Fibroblast of lung (primary cell): ENCODE data around the gene ANKRD53. TPM values are rescaled to one million over a fixed set of nuclear protein-coding genes. Genes with fewer than 3 reads are reported as not detected.
A peak's percentile ranks its signal among the peaks of the same experiment; 100 is the strongest.

Experiments used
- DNase-seq, 2 donors: peaks; one replicate each; pipeline versions ENCODE4 v3.0.0 to v3.0.0-alpha.2; 2010; ENCODE audit warnings: low read depth in 2 of 2
- H2AFZ ChIP-seq: 2 replicates; pipeline ENCODE4 v1.5.1; 2012; ENCODE audit warnings: low read length, control low read depth, inconsistent platforms
- H3K27ac ChIP-seq: 2 replicates; pipeline ENCODE4 v1.5.1; 2011; ENCODE audit warnings: low read length, control low read depth; ENCODE audit not compliant: insufficient read depth
- H3K27me3 ChIP-seq: 2 replicates; pipeline ENCODE4 v1.5.1; 2011; ENCODE audit warnings: mild to moderate bottlenecking, low read length; ENCODE audit not compliant: control insufficient read depth, insufficient read depth
- H3K36me3 ChIP-seq: 2 replicates; pipeline ENCODE4 v1.5.1; 2011; ENCODE audit warnings: low read length; ENCODE audit not compliant: control insufficient read depth, insufficient read depth
- H3K4me1 ChIP-seq: 2 replicates; pipeline ENCODE4 v1.5.1; 2011; ENCODE audit warnings: low read length; ENCODE audit not compliant: control insufficient read depth, insufficient read depth; ENCODE audit errors: extremely low read depth
- H3K4me2 ChIP-seq: 2 replicates; pipeline ENCODE4 v1.5.1; 2011; ENCODE audit warnings: low read length, control low read depth; ENCODE audit not compliant: insufficient read depth; ENCODE audit errors: extremely low read depth
- H3K4me3 ChIP-seq, 4 experiments: fragments of 200-600 bp in 1 of 4; sonication (generic) in 1 of 4; replicated peaks in 1 of 4; 2 replicates each; pipeline ENCODE4 v1.5.1; 2011 to 2016; ENCODE audit warnings: low read length in 4 of 4, low read depth in 3 of 4, mild to moderate bottlenecking in 3 of 4, control low read depth in 2 of 4, inconsistent platforms in 1 of 4, mixed read lengths in 1 of 4; ENCODE audit not compliant: insufficient read depth in 1 of 4; ENCODE audit errors: control extremely low read depth in 1 of 4
- H3K79me2 ChIP-seq: 2 replicates; pipeline ENCODE4 v1.5.1; 2012; ENCODE audit warnings: mild to moderate bottlenecking, low read length, inconsistent platforms; ENCODE audit not compliant: control insufficient read depth, insufficient read depth
- H3K9ac ChIP-seq: 2 replicates; pipeline ENCODE4 v1.5.1; 2011; ENCODE audit warnings: mild to moderate bottlenecking, low read length, control low read depth; ENCODE audit not compliant: insufficient read depth
- H3K9me3 ChIP-seq: 2 replicates; pipeline ENCODE4 v1.5.1; 2012; ENCODE audit warnings: low read depth, low read length; ENCODE audit not compliant: control insufficient read depth, insufficient read depth
- H4K20me1 ChIP-seq: 2 replicates; pipeline ENCODE4 v1.5.1; 2011; ENCODE audit warnings: low read length; ENCODE audit not compliant: control insufficient read depth, insufficient read depth; ENCODE audit errors: extremely low read depth
- EZH2 ChIP-seq: IDR thresholded peaks from 2 replicates; pipeline ENCODE4 v1.5.1; 2012; ENCODE audit warnings: low read length, control low read depth, mild to moderate bottlenecking; ENCODE audit errors: missing control alignments
- polyA plus RNA-seq, 2 donors: library from polyadenylated mRNA; depleted of rRNA in 1 of 2; stranded (reverse) in 1 of 2; unstranded in 1 of 2; fragments of >200 nt; gene quantifications; 2 replicates each; pipeline ENCODE4 v1.2.1, GENCODE V29; 2011 to 2012; ENCODE audit warnings: missing spikeins in 1 of 2
- total RNA-seq: library from RNA; depleted of rRNA; stranded (reverse); fragments of >200 nt; gene quantifications from 2 replicates; pipeline ENCODE4 v1.2.1, GENCODE V29; 2014
- TF ChIP-seq, protein P1 (sequence below), 2 donors: IDR thresholded peaks in 1 of 2; conservative IDR thresholded peaks in 1 of 2; 1 replicate in 1 of 2; 2 replicates in 1 of 2; pipeline ENCODE4 v1.5.1; 2011 to 2012; ENCODE audit warnings: low read length in 2 of 2, control low read depth in 1 of 2, inconsistent platforms in 1 of 2, low read depth in 1 of 2, mild to moderate bottlenecking in 1 of 2

The ANKRD53 gene
- total and polyA plus RNA-seq, 2 donors (not counting 1 experiment from before 2014, with no cell fraction given) = 0.58 to 1.3 TPM

DNA sequence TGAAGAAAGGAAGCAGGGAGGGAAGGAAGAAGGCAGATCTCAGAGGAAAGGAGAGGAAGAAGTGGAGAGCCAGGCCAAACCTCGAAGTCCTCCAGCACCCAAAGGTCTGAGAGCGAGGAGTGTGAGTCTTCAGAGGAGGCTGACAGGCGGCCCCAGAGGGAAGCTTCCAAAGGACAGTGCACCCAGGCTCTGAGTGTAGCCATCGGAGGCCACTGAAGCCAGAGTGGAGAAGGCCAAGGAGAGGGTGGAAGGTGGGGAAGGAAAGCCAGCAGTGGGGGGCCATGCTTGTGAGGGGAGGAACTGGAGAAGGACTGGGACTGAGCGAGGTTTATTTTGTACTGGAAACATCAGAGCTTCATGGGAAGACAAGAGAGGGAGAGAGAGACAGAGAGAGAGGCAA, 36.7 kb upstream of the ANKRD53 start:
- Histone ChIP-seq H3K27me3 (no peaks in the 10 kb centered on the region), H3K27ac (no peak overlapping the region), H3K4me2 (no peak overlapping the region), H4K20me1 (no peaks in the 10 kb centered on the region), H3K36me3 (no peaks in the 10 kb centered on the region), H3K4me1 (peaks cover 2% of the 10 kb centered on the region), H3K79me2 (no peaks in the 10 kb centered on the region), H2AFZ (no peak overlapping the region), H3K9me3 (no peaks in the 10 kb centered on the region), H3K9ac (no peak overlapping the region), H3K4me3 (no peak overlapping the region)
- TF ChIP-seq EZH2 = no peak
- TF ChIP-seq, protein P1, sequence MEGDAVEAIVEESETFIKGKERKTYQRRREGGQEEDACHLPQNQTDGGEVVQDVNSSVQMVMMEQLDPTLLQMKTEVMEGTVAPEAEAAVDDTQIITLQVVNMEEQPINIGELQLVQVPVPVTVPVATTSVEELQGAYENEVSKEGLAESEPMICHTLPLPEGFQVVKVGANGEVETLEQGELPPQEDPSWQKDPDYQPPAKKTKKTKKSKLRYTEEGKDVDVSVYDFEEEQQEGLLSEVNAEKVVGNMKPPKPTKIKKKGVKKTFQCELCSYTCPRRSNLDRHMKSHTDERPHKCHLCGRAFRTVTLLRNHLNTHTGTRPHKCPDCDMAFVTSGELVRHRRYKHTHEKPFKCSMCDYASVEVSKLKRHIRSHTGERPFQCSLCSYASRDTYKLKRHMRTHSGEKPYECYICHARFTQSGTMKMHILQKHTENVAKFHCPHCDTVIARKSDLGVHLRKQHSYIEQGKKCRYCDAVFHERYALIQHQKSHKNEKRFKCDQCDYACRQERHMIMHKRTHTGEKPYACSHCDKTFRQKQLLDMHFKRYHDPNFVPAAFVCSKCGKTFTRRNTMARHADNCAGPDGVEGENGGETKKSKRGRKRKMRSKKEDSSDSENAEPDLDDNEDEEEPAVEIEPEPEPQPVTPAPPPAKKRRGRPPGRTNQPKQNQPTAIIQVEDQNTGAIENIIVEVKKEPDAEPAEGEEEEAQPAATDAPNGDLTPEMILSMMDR (conservative IDR thresholded peaks at IDR 0.05 in 1 of 2, IDR thresholded peaks at IDR 0.05 in 1 of 2; ENCODE audit: low read depth in 1 of 2, low read length in 2 of 2) = no peak
- DNase-seq = no peak

DNA sequence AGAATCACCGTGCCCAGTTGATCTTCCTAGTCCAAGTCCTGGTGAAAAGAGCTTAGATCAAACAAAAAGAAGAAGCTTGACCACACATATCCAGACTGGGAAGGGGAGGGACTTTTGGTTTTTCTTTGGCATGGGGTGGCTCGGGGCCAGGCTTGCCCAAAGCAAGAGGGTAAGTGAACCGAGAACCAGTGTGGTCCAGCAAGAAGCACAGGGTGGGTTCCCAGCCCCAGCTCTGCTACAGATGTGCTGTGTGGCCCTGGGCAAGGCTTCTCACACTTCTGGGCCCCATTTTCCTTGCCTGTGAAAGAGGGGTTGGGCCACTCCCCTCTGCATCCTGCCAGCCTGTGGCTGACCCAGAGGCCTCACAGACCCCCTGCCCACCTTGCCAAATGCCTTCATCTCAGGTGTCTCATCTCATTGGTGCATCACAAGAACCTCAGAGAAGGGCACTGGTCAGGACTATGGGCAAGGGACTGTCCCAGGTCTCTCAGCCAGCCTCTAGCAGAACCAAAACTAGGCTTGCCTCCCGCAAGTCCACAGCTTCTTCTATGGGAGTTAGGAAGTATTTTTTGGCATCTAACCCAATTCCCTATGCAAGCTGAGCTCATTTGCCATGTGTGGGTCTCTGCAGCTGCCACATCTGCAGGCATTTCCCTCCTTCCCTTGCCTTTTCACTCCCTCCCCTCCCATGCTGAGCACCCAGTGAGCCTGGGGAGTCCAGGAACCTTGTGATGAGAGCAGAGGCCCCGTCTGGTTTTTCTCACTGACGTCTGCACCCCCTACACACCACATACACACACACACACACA, 35.8 kb upstream of the ANKRD53 start:
- no peak overlapping the region for H3K4me3 ChIP-seq
- H4K20me1 ChIP-seq = no peaks in the 10 kb centered on the region
- H3K4me1 ChIP-seq = peaks cover 3% of the 10 kb centered on the region
- no peak overlapping the region for H3K27ac ChIP-seq
- no peaks in the 10 kb centered on the region for H3K27me3 ChIP-seq
- peak; percentile 9 to 33 for DNase-seq
- H3K4me2 ChIP-seq = no peak overlapping the region
- H3K79me2 ChIP-seq = no peaks in the 10 kb centered on the region
- no peaks in the 10 kb centered on the region for H3K9me3 ChIP-seq
- H3K36me3 ChIP-seq = no peaks in the 10 kb centered on the region
- TF ChIP-seq EZH2 = no peak
- TF ChIP-seq, protein P1 (conservative IDR thresholded peaks at IDR 0.05 in 1 of 2, IDR thresholded peaks at IDR 0.05 in 1 of 2; ENCODE audit: low read depth in 1 of 2, low read length in 2 of 2) = no peak
- H2AFZ ChIP-seq = no peak overlapping the region
- H3K9ac ChIP-seq = no peak overlapping the region

DNA sequence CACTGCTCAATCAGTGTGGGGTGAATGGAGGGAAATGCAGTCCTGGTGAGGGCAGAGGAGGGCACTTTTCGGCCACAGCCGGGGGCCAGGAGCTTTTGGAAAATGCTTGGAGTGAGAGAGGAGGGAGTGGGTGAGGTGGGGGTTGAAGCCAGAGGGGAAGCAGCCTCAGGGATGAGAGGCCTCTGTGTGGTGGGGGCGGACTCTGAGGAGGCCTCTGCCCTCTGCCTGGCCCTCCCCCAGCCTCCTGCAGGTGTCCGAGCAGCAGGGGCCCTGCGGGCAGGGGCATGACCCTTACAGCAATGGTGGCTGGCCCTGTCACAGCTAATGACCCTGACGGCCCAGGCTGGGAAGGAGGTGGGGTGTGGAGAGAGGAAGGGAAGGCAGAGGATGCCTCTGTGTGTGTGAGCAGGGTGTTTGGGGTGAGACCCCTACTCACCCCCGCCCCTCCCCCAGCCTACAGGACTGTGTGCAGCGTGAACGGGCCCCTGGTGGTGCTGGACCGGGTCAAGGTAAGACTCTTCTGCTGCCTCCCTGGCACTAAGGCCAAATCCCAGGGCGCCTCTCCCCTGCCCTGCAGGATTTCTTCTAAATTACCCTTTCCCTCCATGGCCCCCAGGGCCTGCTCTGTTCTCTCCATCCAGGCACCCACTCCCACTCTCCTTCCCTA, 35.1 kb upstream of the ANKRD53 start:
- DNase-seq = no peak
- no peaks in the 10 kb centered on the region for H3K79me2 ChIP-seq
- H3K9ac ChIP-seq = no peak overlapping the region
- H4K20me1 ChIP-seq = no peaks in the 10 kb centered on the region
- no peak overlapping the region for H3K27ac ChIP-seq
- H2AFZ ChIP-seq = no peak overlapping the region
- H3K27me3 ChIP-seq = no peaks in the 10 kb centered on the region
- no peaks in the 10 kb centered on the region for H3K9me3 ChIP-seq
- H3K4me2 ChIP-seq = no peak overlapping the region
- peaks cover 8% of the 10 kb centered on the region for H3K4me1 ChIP-seq
- no peaks in the 10 kb centered on the region for H3K36me3 ChIP-seq
- no peak overlapping the region for H3K4me3 ChIP-seq
- no peak for TF ChIP-seq EZH2
- TF ChIP-seq, protein P1 (conservative IDR thresholded peaks at IDR 0.05 in 1 of 2, IDR thresholded peaks at IDR 0.05 in 1 of 2; ENCODE audit: low read depth in 1 of 2, low read length in 2 of 2) = no peak
